Mammary epithelial cell (primary cell): ENCODE results near the gene AMY1C.
"Not testable (repeated sequence)": the region's sequence is repeated elsewhere in the genome, so short reads cannot be mapped to it uniquely, and the experiment has no call there.

ENCODE experiments used
- EZH2 ChIP-seq: IDR thresholded peaks from 2 replicates; pipeline ENCODE4 v1.6.1; 2012; ENCODE audit warnings: low read length, inconsistent platforms, borderline replicate concordance
- TF ChIP-seq, protein P1 (sequence below), 2 donors: IDR thresholded peaks in 1 of 2; conservative IDR thresholded peaks in 1 of 2; 2 replicates each; pipeline ENCODE4 v1.5.1; 2011 to 2012; ENCODE audit warnings: inconsistent platforms in 2 of 2, low read length in 2 of 2, mild to moderate bottlenecking in 2 of 2, control low read depth in 1 of 2, low read depth in 1 of 2; ENCODE audit not compliant: insufficient read depth in 1 of 2; ENCODE audit errors: extremely low read depth in 1 of 2

DNA sequence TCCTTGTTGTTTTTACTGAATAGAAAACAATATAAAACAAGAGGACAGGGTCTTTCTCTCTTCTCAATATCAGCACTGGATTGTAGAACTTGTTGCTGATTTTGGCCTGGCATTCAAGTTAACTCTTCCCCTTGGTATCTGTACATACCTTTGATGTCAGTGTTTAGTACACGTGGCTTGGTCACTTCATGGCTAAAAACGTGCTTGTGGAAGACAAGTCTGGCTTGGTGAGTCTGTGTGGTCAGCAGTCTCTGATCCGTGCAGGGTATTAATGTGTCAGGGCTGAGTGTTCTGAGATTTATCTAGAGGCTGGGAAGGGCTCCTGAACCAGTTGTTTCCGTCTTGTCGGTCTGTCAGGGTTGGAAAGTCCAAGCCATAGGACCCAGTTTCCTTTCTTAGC lies at the start of gene AMY1C:
- TF ChIP-seq EZH2: not testable (repeated sequence)
- TF ChIP-seq, protein P1, sequence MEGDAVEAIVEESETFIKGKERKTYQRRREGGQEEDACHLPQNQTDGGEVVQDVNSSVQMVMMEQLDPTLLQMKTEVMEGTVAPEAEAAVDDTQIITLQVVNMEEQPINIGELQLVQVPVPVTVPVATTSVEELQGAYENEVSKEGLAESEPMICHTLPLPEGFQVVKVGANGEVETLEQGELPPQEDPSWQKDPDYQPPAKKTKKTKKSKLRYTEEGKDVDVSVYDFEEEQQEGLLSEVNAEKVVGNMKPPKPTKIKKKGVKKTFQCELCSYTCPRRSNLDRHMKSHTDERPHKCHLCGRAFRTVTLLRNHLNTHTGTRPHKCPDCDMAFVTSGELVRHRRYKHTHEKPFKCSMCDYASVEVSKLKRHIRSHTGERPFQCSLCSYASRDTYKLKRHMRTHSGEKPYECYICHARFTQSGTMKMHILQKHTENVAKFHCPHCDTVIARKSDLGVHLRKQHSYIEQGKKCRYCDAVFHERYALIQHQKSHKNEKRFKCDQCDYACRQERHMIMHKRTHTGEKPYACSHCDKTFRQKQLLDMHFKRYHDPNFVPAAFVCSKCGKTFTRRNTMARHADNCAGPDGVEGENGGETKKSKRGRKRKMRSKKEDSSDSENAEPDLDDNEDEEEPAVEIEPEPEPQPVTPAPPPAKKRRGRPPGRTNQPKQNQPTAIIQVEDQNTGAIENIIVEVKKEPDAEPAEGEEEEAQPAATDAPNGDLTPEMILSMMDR (conservative IDR thresholded peaks at IDR 0.05 in 1 of 2, IDR thresholded peaks at IDR 0.05 in 1 of 2; ENCODE audit: extremely low read depth in 1 of 2, insufficient read depth in 1 of 2, low read depth in 1 of 2, low read length in 2 of 2): not testable (repeated sequence)
